ENCODE measurements around the gene ARHGEF12.

GRCh38 chr11:120515186-120515723, 179.0 kb downstream of the ARHGEF12 start:
- TF ChIP-seq CTCF (IDR thresholded peaks at IDR 0.05) (no peak), POLR2A (IDR thresholded peaks at IDR 0.05) (no peak)
